HK-2 (cell line): ENCODE measurements around the gene PLPP4.

Source experiments
- DNase-seq: peaks from one replicate; pipeline ENCODE4 v3.0.0-alpha.2; 2018; ENCODE audit not compliant: unreplicated experiment

Gene PLPP4

DNA sequence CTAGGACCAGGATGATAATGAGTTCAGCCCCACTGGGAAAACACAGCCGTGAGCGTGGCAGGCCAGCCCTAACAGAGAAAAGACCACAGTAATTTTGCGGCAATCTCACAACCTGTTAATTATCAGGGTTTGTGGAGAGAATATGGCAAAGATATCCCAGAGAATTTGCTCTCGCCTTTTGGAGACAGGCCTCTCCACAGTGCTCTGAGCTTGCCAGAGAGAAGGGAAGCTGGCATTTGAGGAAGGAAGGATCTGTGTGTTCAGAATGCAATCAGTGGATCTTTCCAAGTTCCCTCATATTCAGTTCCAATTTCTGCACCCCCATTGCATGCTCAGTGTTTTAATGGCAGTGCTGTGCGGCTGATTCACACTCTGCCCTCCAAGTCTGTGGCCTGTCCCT, 60.2 kb downstream of the PLPP4 start:
- DNase-seq = no peak

DNA sequence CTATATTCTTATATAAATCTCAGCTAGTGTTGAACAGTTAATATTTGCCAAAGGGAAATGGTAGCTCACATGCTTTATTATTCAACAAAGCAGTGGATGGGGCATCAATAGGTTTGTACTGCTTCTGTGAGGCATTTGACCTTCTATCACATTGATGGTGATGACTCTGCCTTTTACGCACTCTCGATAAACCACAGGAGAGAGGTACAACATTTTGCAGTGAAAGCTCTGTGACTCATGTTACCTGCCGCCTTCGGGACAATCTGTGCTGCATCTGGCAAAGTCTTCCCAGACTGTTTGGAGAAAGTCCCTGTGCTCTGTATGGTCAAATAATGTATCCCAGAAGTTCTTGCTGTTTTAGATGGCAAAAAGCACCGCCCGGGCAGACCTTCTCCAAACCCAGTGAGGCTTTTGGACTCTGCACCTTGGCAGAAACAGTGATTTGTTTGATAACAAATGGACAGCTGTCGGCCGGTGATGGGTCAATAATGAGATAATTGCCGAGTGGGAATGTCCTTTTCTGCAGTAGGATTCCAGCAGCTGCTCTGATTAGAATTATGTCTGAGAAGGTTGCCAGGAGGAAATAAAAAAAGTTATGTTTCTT, 61.0 kb downstream of the PLPP4 start:
- no peak for DNase-seq

DNA sequence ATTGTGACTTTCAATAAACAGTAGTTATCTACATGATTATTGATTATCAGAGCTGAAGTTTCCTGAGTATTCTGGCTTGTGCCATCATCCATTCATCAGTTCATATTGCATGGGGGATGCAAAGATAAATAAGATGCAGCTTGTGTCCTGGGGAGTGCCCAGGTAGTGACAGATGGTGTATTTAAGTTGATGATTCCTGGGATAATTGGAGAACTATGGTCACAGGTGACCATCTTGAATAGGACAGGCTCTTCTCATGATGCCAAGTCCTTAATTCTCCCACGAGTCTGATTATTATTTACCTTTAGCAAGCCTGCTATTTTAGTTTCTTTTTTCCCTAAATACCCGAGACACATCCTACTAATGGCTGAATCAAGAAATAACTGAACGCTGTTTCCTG, 64.9 kb downstream of the PLPP4 start:
- DNase-seq = no peak

DNA sequence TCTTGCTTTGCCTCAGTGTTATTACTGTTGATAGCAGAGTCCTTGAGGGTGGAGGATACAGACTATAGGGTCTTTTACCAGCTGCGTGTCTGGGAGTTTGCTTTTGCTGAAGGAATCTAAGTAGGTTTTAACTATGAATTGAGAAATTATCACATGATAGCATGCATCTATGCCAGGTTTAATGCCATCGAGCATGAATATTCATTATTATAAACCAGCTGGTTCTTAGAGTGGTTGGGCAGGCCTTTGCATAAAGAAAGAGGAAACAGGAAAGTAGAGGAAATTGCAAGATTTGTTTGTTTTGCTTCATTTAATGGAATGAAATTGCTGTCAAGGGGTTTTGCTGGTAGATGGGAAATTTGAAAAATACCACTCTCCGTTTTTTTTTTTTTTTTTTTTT, 70.7 kb downstream of the PLPP4 start:
- no peak for DNase-seq

DNA sequence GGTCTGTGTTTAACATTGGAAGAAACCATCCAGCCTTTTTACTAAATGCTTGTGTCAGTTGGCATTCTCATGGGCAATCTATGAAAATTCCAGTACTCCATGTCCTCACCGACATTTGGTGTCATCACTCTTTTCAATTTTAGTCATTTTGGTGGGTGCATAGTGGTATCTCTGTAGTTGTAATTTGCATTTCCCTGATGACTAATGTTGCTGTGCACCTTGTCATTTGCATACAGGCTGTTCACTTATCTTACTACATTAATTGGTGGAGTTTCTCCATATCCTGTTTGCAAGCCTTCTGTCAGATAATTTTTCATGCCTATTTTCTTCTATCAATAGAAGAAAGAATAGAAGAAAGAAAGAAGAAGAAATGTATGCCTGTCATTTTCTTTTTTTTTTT, 73.7 kb downstream of the PLPP4 start:
- DNase-seq = no peak

DNA sequence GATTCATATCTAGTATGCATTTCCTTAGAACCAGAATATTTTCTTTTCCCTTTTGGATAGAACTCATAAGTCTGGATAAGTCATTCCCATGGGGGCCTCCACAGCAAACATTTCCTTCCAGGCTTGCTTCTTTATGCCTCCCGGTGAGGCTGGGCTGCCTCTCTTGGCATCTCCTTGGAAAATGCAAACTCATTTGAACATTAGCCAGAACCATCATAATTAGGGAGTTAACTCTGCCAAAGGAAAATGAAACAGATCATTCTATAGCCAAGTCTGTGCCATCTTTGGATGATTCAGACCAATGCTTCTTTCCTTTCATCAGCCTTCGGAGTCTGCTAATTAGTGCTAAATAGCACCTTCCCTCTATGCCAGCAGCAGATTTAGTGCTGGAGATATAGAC, 81.1 kb downstream of the PLPP4 start:
- DNase-seq = no peak

DNA sequence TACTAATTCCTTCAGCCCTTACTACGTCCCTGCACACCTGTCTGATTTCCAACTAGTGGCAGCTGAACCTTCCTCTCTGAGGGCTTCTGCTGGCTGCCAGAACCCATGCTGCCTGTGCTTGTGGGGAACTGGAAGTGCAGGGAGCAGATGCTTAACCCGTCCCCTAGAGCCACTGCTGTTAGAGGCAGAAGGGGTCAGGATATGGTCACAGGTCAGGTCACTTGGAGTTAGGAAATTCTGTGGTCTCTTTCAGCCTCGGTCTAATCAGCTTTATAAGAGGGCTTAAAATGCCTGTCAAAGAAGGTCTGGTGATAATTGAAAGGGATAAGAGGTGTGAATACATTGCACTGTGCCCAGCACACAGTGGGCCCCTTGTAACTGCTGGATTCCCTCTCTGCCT, 82.0 kb downstream of the PLPP4 start:
- no peak for DNase-seq

DNA sequence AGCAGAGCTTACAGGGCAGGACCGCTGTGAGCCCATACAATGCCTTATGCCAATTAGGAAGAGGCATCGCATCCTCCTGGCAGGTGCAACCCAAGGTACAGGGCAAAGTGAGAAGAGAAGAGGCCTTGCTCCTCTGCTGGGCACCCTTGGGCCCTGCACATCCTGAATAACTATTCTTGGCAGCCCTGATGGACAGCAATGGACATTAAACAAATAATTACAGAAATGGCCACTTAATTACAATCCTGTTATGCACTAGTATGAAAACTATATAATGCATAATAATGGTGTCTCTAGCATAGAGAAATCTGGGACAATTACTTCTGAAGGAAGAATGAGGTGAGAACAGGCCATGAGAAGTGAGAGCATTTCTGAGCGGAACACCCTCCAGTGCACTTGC, 83.5 kb downstream of the PLPP4 start:
- no peak for DNase-seq

DNA sequence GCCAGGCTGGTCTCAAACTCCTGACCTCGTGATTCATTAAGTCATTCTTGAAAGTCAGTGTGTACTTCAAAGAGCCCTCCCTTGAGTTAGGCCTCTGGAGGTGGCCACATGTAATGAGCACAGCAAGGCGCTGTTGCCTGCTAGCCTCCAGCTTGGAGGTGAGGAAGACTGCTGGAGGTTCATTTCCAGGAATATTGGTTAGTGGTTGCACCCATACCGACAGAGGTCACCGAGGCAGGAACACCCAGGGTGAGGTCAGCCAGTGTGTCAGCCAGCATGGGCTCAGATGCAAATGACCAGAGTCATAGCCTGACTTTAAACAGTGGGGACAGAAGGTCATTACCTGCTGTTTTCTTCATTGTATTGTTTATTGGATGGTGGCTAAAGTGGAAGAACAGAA, 85.0 kb downstream of the PLPP4 start:
- DNase-seq = no peak

DNA sequence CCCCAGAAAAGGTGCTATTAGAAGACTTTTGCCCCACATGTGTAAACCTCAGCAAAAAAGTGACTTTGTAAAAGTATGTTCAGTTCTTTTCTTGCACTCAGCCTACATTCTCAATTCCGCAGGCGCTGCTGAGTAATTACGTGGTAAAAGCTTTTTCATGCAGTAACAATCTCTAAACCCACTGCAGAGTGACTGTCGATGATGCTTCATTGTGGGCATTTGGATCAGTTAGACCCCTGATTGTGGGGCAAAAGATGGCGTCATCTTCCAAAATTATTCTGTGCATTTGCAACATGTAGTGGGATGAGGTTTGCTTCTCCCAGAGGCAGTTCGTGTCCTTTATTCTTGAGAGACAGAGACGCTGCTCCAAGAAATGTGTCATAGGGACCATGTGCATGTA, 85.6 kb downstream of the PLPP4 start:
- DNase-seq = no peak

DNA sequence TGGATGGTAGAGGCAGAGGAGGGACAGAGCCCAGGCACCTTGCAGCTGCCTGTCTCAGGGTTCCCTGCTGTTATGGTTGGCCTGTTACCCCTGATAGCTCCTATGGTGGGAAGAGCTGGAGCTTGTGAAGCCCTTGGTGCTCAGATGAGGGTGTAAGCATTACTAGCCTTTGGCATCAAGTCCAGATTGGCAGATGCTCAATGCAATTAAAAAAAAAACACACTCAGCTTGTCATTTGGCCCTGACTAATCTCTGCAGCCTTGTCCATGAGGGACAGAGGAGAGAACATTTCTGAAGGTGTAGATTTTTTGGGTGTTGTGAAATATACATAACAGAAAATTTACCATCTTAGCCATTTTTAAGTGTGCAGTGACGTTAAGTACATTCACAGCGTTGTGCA, 86.3 kb downstream of the PLPP4 start:
- DNase-seq = no peak

DNA sequence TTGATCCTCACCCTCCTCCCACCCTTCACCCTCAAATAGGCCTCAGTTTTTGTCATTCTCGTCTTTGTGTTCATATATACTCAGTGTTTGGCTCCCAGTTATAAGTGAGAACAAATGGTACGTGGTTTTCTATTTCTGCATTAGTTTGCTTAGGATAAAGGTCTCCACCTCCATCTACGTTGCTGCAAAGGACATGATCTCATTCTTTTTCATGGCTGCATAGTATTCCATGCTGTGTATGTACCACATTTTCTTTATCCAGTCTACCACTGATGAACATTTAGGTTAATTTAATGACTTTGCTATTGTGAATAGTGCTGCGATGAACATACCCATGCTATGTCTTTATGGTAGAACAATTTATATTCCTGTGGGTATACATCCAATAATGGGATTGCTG, 91.2 kb downstream of the PLPP4 start:
- no peak for DNase-seq

DNA sequence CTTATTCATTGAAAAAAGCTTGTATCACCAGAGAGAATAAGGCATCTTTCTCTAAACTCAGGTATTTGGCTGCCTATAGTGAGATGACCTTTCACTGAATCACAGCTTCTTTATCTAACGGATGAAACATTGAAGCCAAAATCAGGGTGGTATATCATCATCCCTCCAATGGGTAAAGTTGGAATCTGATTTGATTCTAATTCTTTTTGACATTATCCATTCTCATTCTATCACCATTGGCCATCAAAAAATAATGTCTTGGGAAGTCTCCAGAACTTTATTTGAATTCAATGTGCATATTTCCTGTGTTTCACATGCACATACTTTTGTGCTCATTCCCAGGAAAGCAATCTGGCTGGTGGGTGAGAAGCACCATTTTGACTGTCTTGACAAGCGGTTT, 95.2 kb downstream of the PLPP4 start:
- no peak for DNase-seq

DNA sequence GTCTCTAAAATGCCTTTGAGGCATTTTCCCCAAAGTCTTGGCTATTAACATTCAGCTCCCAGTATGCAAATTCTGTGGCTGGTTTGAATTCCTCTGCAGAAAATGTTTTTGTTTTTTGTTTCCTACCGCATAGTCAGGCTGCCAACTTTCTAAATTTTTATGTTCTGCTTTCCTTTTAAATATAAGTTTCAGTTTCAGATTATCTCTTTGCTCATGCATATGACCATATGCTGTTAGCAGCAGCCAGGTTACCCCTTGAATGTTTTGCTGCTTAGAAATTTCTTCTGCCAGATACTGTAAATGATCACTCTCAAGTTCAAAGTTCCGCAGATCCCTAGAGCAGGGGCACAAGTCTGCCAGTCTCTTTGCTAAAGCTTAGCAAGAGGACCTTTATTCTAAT, 96.9 kb downstream of the PLPP4 start:
- no peak for DNase-seq

DNA sequence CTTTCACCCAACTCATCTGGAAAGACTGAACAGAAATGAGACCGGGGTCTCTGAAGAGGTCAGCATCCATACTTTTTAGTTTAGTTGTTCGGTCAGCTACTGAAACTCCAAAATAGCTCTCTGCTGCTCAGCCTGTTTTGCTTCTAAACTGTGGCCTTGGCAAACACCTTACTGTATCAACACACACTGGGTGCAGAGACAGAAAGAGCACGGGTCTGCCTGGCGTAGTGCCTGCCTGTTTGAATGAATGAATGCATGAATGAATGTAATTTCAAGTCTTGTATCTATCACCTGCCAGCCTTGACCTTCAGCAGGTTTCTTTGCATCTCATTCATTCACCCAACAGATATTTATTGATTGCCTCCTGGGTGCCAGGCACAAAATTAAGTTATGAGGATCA, 98.4 kb downstream of the PLPP4 start:
- no peak for DNase-seq

DNA sequence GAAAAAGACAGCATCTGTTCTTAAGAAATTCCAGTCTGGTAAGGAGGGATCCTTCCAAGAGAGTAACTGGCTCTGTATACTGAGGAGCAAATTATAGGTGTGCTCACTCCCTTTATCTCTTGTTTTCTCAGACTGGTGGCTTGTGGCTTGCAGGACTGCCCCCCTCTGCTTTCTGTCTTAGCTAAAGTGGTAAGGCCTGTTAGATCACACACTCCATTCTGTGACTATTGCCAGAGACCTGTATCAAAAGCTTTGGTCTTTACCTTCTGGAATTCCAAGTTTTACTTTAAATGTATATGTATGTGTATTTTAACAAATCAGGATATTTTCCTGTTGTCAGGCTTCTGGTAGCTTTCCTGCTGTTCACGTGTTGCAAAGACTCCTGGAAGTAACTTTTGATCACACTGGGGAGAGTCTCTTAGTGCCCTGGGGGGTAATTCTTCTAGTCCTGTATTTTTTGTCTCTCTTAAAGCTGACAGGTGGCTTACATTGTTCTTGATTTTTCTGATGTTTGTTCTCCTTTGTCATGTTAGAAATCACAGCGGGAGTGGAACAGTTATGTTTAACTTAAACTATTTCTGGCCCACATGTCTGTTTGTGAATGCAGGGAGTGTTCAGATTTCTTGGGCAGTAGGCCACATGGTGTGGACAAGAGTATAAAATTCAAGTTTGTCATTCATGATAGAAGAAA, 99.0 kb downstream of the PLPP4 start:
- no peak for DNase-seq

DNA sequence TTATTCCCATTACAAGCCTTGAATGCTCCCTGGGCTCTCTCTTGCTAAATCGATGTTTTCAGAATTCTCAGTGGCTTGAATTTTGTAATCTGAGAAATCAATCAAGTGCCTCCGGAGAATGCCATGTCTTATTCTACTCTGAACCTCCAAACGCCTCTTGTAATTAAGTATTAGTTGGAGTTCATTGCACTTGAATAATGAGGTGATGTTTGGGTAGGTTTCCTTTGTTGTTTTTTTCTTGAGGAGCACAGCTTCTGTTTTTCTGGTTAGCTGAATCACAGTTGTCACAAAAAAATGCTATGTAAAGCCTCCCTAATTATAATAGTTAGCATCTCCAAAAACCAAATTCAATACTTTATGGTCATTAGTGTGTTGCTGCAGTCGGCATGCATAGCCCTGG, 100.3 kb downstream of the PLPP4 start:
- no peak for DNase-seq

DNA sequence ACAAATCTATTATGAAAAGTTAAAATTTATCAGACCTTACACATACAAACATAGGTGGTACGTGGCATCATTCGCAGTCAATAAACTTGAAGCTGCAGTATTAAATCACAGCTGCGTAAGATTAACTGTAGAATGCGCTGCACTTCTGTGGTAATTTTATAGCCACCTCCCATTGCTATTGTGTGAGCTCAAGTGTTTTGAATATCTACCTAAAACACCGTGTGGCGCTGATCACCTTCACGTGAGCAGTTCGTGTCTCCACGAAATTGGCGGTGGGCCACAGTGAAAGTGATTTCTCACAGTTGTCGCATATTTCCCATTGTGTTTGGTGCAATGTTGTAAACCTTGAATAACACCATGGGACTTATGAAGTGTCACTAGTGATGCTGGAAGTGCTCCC, 102.8 kb downstream of the PLPP4 start:
- DNase-seq = no peak

DNA sequence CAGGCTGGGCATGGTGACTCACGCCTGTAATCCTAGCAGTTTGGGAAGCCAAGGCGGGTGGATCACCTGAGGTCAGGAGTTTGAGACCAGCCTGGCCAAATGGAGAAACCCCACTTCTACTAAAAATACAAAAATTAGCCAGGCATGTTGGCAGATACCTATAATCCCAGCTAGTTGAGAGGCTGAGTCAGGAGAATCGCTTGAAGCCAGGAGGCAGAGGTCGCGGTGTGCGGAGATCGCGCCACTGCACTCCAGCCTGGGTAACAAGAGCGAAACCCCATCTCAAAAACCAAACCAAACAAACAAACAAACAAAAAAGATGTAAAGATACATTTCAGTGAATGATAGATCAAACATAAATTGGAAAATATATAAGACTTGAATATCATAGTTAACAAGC, 105.9 kb downstream of the PLPP4 start:
- DNase-seq = no peak

DNA sequence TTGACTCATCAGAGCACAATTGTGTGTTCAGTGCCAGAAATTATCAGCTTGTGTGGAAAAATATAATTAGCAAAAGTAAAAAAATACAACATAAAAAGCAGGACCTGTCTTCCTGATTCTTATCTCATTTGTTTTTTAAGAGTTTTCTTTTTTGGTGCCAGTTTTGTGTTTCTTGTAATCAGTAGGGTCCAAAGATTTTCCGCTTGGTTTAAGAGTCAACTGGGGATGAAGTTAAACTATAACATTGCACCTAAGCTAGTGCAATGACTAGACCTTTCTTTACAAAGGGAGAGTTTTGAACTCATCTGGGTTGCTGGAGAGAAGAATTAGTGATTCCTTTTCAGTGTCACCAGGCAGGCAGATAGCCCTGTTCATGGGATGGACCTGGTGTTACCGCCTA, 113.4 kb downstream of the PLPP4 start:
- no peak for DNase-seq

DNA sequence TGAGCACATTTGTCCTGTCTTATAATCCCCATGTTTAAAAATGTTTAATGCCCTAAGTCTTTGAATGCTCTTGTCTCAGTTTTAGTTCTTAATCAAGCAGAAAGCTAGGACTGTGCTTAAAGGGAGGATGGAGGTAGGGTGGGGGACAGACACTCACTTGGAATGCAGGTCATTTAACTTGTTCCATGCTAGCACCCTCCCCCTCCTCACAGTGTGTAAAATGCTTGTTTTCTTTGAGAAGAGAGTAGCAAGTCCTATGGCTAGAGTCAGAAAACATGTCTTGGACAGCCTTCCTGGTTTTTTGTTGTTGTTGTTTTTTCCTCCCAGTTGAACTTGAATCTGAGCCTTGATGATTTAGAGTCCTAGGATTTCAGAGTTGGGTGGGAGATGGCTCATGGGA, 114.2 kb downstream of the PLPP4 start:
- DNase-seq = no peak

DNA sequence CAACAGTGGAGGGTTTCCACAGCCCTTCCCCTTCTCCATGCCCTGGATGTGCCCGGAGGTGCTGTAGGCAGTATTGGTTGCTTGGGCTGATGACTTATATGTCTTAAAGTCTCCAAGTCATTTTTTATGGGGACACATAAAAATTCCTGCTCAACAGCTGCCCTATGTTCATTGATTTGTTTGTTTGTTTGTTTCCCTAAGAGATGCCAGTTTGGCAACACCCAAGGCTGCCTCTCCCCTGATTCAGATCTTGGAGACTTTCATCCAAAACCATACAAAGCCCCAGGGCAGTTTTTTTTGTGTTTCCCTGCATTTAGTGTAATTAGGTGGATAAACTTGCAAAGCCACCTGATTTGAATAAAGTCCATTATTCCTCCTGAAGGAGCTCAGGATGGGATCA, 115.3 kb downstream of the PLPP4 start:
- DNase-seq = no peak

DNA sequence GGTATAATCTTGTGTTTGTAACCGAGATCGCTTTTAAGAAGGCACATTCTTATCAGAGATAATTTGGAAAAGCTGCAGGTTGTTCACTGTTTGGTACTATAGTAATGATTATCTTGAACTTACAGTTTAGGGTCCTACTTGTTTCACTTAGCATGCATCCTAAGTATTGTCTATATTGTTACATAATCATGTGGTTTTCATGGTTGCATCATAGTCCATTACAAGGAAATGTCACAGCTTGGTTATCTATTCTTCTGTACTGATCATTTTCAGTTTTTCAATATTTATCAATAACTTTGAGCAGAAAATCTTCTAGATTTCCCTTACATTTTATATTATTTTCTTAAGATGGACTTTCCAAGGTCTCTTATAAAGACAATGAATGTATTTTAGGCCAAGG, 116.3 kb downstream of the PLPP4 start:
- no peak for DNase-seq

DNA sequence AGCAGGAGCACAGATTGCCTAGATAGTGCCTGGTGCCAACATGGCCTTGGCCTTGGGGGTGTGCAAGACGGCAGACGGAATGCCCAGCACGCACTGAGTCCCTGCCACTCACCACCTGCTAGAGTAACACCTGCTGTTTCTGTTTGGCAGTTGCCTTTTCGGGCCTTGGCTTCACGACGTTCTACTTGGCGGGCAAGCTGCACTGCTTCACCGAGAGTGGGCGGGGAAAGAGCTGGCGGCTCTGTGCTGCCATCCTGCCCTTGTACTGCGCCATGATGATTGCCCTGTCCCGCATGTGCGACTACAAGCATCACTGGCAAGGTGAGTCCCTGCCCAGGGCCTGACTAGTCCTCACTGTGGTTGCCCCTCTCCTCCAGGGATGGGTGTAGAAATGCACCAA, 118.0 kb downstream of the PLPP4 start:
- DNase-seq = no peak
